ENCODE measurements around the gene CES1.
"Not testable (repeated sequence)": the region's sequence is repeated elsewhere in the genome, so short reads cannot be mapped to it uniquely, and the experiment has no call there.

CES1 gene

DNA sequence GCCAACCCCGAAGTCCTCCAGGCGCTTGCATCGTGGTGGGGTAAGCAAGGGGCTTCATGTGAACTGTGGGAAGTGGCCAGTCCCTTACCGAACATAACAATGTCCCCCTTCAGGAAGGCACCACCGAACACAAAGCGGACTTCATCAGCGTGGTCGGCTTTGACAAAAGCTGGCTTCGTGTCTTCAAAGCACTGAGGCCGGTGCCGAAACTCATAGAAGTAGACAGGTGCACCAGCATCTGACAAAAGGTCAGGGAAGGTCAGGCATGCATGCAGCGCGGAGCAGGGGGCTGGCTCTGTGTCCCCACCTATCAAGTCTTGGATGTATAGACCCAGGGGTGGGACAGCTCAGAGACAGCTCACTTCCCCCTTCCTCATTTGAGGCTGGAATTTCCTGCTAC is 16.6 kb upstream of the CES1 start:
- Histone ChIP-seq H3K27me3 (ENCODE audit: control insufficient read depth, insufficient read depth, low read length) (no peaks in the 10 kb centered on the region), H3K36me3 (ENCODE audit: control insufficient read depth, low read depth, low read length) (no peaks in the 10 kb centered on the region), H3K9me3 (ENCODE audit: control insufficient read depth, low read depth, low read length) (no peaks in the 10 kb centered on the region), H3K4me1 (ENCODE audit: control insufficient read depth, low read depth, low read length) (no peaks in the 10 kb centered on the region), H3K4me3 (ENCODE audit: low read length) (no peak overlapping the region), H3K27ac (ENCODE audit: low read length) (no peak overlapping the region), H3K9ac (ENCODE audit: low read length) (no peak overlapping the region)

DNA sequence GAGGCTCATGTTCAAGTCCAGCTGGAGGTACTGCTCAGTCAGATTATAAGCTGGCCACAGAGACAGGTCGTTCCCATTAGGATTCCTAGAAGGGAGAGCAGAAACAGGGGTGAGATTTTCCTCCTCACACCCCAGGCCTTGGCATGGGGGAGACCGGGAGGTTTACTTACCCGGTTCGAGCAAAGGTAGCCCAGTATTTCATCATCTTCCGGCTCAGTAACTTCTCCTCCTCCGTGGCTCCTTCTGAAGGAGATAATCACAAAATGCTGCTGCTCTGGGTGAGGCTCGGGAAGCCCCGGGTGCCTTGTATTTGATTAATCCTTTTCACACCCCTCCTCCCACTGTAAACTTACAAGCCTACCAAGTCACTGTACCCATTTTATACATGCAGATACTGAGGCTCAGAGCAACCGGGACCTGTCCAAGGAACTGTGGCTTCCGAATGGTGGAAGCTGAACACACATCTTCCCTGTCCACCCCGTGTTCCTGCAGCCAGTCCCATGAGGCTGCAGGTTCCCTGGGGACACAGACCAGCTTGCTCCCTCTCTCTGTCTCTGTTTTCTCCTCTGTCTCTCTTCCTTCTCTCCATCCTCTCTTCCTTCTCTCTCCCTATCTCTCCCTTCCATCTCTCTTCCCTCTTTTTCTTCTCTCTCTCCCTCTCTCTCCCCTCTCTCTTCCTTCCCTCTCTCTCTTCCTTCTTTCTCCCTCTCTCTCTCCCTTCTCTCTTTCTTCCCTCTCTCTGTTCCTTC is 13.9 kb upstream of the CES1 start:
- Histone ChIP-seq H3K27me3 (ENCODE audit: control insufficient read depth, insufficient read depth, low read length) (no peaks in the 10 kb centered on the region), H3K9me3 (ENCODE audit: control insufficient read depth, low read depth, low read length) (no peaks in the 10 kb centered on the region), H3K36me3 (ENCODE audit: control insufficient read depth, low read depth, low read length) (no peaks in the 10 kb centered on the region), H3K27ac (ENCODE audit: low read length) (no peak overlapping the region), H3K4me1 (ENCODE audit: control insufficient read depth, low read depth, low read length) (no peaks in the 10 kb centered on the region), H3K9ac (ENCODE audit: low read length) (no peak overlapping the region), H3K4me3 (ENCODE audit: low read length) (no peak overlapping the region)

DNA sequence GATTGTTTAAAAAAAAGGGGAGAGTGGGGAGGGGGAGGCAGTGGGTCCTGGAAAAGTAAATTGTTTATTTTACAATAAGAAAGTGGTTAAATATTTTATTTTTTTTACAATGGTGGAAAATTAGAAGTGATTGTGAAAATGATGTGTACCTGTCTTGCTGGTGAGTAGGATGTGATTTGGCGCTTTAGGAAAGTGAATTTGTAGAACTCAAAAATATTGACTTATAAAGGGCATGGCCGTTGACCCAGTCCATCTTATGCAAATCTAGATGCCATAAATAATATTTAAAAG is 10.2 kb upstream of the CES1 start:
- no peaks in the 10 kb centered on the region for H3K27me3 ChIP-seq (ENCODE audit: control insufficient read depth, insufficient read depth, low read length)
- no peaks in the 10 kb centered on the region for H3K4me1 ChIP-seq (ENCODE audit: control insufficient read depth, low read depth, low read length)
- H3K9me3 ChIP-seq (ENCODE audit: control insufficient read depth, low read depth, low read length) = no peaks in the 10 kb centered on the region
- H3K27ac ChIP-seq (ENCODE audit: low read length) = no peak overlapping the region
- no peak overlapping the region for H3K4me3 ChIP-seq (ENCODE audit: low read length)
- H3K9ac ChIP-seq (ENCODE audit: low read length) = no peak overlapping the region
- H3K36me3 ChIP-seq (ENCODE audit: control insufficient read depth, low read depth, low read length) = no peaks in the 10 kb centered on the region

DNA sequence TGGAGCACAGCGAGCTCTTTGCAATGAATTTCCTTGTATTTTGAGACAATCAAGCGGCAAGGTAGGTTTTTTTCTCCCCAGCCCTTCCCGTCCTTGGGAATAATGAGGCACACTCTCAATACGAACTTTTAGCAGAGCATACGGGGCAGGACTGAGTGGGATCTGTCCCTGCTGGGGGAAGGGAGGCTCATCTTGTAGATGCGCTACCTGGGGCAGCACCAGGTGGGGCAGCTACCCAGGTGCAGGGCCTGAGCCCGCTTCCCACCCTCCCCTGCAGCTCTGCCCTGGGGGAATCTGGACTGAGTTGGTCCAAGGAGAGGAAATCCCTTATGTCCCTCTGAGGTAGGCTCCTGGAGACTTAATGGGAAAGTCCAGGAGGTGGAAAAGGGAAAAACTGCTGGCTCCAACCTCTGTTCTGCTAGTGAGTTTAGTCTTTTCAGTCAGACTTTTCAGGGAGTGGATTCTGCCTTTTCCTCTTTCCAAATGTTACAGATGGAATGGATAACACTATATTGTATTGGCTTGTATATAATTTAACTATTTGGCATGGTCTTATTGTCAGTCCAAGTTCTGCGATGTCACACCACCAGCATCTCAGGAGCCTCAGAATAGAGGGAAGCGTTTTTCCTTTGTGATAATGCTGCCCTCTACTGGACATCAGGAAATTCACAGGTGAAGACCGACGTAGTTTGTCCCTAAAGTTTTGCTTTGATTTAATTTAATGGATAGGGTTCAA is 9.6 kb upstream of the CES1 start:
- no peaks in the 10 kb centered on the region for H3K4me1 ChIP-seq (ENCODE audit: control insufficient read depth, low read depth, low read length)
- no peaks in the 10 kb centered on the region for H3K9me3 ChIP-seq (ENCODE audit: control insufficient read depth, low read depth, low read length)
- no peak overlapping the region for H3K9ac ChIP-seq (ENCODE audit: low read length)
- H3K27ac ChIP-seq (ENCODE audit: low read length) = no peak overlapping the region
- H3K27me3 ChIP-seq (ENCODE audit: control insufficient read depth, insufficient read depth, low read length) = no peaks in the 10 kb centered on the region
- no peak overlapping the region for H3K4me3 ChIP-seq (ENCODE audit: low read length)
- H3K36me3 ChIP-seq (ENCODE audit: control insufficient read depth, low read depth, low read length) = no peaks in the 10 kb centered on the region

DNA sequence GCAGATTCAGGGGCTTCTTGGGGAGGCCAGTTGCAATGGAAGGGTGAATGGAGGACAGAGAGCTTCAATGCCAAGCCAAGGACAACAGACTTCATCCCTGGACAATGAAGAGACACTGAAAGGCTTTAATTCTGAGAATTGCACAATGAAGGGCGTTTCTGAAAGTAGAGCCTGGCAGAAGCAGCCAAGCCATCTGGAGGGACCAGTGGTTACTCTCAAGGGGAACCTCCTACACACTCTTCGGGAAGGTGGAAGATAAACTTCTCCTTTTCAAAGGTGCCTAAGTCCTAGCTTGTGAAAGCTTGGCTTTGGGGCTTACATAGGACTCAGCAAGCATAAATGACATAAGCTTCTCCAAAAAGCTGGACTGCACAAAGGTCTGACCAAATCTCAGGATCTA is 6.2 kb upstream of the CES1 start:
- H3K4me3 ChIP-seq (ENCODE audit: low read length) = no peak overlapping the region
- no peak overlapping the region for H3K9ac ChIP-seq (ENCODE audit: low read length)
- no peaks in the 10 kb centered on the region for H3K27me3 ChIP-seq (ENCODE audit: control insufficient read depth, insufficient read depth, low read length)
- H3K9me3 ChIP-seq (ENCODE audit: control insufficient read depth, low read depth, low read length) = no peaks in the 10 kb centered on the region
- no peak overlapping the region for H3K27ac ChIP-seq (ENCODE audit: low read length)
- no peaks in the 10 kb centered on the region for H3K4me1 ChIP-seq (ENCODE audit: control insufficient read depth, low read depth, low read length)
- H3K36me3 ChIP-seq (ENCODE audit: control insufficient read depth, low read depth, low read length) = no peaks in the 10 kb centered on the region

DNA sequence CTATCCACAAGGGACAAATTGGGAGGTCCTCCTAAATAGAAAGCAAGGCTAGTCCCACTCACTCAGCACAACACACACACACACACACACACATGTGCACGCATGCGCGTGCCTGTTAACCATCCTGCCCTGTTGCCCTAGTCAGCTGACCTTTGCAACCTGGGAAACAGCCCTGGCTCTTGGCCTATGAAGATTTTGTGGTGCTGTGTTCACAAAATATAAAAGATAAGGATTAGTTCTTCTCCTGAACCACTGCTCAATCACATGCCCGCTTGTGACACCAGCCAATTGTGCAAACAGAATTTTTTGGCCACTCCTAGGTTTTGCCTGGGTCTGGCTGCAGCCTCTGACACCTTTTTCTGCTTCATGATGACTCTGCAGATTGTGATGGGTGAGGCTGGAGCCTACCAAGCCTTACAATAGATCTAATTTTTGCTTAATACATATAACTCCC is 3.3 kb upstream of the CES1 start:
- no peak overlapping the region for H3K9ac ChIP-seq (ENCODE audit: low read length)

DNA sequence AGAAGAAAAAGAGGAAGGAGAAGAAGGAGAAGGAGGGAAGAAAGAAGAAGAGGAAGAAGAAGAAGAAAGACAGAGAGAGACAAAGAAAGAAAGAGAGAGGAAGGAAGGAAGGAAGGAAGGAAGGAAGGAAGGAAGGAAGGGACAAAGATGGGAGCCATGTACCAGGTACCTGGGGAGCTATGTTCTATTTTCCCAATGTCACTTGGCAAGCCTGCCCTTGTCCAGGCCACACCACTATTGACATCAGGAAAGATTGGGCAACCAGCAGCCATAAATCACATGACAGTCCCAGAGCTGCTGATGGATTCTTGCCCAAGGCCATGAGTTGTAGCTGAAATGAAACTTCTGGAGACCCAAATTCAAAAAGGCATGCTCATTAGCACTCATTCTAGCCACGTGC is 2.7 kb upstream of the CES1 start:
- H3K9me3 ChIP-seq (ENCODE audit: control insufficient read depth, low read depth, low read length) = no peaks in the 10 kb centered on the region
- no peaks in the 10 kb centered on the region for H3K36me3 ChIP-seq (ENCODE audit: control insufficient read depth, low read depth, low read length)
- H3K27me3 ChIP-seq (ENCODE audit: control insufficient read depth, insufficient read depth, low read length) = no peaks in the 10 kb centered on the region
- no peak overlapping the region for H3K4me3 ChIP-seq (ENCODE audit: low read length)
- no peak overlapping the region for H3K9ac ChIP-seq (ENCODE audit: low read length)
- no peaks in the 10 kb centered on the region for H3K4me1 ChIP-seq (ENCODE audit: control insufficient read depth, low read depth, low read length)
- no peak overlapping the region for H3K27ac ChIP-seq (ENCODE audit: low read length)

More for the DNA sequence above, 3.3 kb upstream of the CES1 start:
- Histone ChIP-seq H3K4me1 (ENCODE audit: control insufficient read depth, low read depth, low read length) (no peaks in the 10 kb centered on the region), H3K4me3 (ENCODE audit: low read length) (no peak overlapping the region), H3K9me3 (ENCODE audit: control insufficient read depth, low read depth, low read length) (no peaks in the 10 kb centered on the region), H3K27ac (ENCODE audit: low read length) (no peak overlapping the region), H3K36me3 (ENCODE audit: control insufficient read depth, low read depth, low read length) (no peaks in the 10 kb centered on the region), H3K27me3 (ENCODE audit: control insufficient read depth, insufficient read depth, low read length) (no peaks in the 10 kb centered on the region)

DNA sequence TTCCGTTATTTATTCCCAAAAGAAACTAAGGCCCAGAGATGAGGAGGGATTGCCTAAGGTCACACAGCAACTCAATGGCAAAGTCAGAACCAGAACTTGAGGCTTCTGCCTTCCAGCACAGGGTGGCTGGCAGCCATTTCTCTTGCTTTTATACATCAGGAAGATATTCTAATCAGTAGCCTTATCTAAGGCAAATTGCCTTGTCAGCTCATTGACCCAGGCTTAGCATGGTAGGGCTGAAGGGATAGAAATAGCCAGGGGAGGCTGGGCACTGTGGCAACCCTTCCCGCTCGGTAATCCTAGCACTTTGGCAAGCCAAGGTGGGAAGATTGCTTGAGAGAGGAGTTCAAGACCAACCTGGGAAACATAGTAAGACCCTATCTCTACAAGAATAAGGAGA is 2.3 kb upstream of the CES1 start:
- H3K36me3 ChIP-seq (ENCODE audit: control insufficient read depth, low read depth, low read length); H3K27ac ChIP-seq (ENCODE audit: low read length); H3K9ac ChIP-seq (ENCODE audit: low read length); H3K4me1 ChIP-seq (ENCODE audit: control insufficient read depth, low read depth, low read length); H3K27me3 ChIP-seq (ENCODE audit: control insufficient read depth, insufficient read depth, low read length); H3K4me3 ChIP-seq (ENCODE audit: low read length); H3K9me3 ChIP-seq (ENCODE audit: control insufficient read depth, low read depth, low read length): not testable (repeated sequence)

DNA sequence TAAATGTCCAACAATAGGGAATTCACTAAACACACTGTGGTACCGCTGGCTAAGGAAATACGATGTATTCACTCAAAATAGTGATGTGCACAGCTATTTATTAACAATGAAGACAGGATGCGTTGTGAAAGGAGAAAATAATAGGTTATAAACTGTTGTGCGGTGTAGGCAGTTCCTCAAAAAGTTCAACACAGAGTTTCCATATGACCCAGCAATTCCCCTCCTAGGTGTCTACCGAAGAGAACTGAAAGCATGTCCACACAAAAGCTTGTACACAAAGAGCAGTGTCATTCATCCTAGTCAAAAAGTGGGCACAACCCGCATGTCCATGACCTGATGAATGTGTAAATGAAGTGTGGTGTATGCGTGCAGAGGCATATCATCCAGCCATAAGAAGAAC is 1.2 kb upstream of the CES1 start:
- H3K27me3 ChIP-seq (ENCODE audit: control insufficient read depth, insufficient read depth, low read length) = no peaks in the 10 kb centered on the region
- H3K9me3 ChIP-seq (ENCODE audit: control insufficient read depth, low read depth, low read length) = no peaks in the 10 kb centered on the region
- H3K27ac ChIP-seq (ENCODE audit: low read length) = no peak overlapping the region
- no peak overlapping the region for H3K9ac ChIP-seq (ENCODE audit: low read length)
- no peaks in the 10 kb centered on the region for H3K36me3 ChIP-seq (ENCODE audit: control insufficient read depth, low read depth, low read length)
- no peaks in the 10 kb centered on the region for H3K4me1 ChIP-seq (ENCODE audit: control insufficient read depth, low read depth, low read length)
- no peak overlapping the region for H3K4me3 ChIP-seq (ENCODE audit: low read length)

DNA sequence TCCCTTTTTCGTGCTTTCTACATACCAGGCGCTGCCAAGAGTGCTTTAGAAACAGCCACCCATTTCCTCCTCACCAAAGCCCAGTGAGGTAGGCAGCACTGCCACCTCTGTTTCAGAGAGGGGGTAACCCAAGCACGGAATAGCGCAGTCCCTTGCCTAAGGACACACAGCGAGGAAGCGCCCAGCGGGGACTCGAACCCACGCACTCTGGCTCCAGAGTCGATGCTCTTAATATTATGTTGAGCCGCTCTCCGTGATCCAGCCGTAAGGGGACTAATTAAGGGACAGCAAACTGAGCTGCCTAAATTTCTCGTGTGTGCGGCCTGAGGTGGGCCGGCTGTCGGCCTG is 497 bp downstream of the CES1 start:
- H3K9me3 ChIP-seq (ENCODE audit: control insufficient read depth, low read depth, low read length) = no peaks in the 10 kb centered on the region
- no peak overlapping the region for H3K4me3 ChIP-seq (ENCODE audit: low read length)
- no peak overlapping the region for H3K27ac ChIP-seq (ENCODE audit: low read length)

DNA sequence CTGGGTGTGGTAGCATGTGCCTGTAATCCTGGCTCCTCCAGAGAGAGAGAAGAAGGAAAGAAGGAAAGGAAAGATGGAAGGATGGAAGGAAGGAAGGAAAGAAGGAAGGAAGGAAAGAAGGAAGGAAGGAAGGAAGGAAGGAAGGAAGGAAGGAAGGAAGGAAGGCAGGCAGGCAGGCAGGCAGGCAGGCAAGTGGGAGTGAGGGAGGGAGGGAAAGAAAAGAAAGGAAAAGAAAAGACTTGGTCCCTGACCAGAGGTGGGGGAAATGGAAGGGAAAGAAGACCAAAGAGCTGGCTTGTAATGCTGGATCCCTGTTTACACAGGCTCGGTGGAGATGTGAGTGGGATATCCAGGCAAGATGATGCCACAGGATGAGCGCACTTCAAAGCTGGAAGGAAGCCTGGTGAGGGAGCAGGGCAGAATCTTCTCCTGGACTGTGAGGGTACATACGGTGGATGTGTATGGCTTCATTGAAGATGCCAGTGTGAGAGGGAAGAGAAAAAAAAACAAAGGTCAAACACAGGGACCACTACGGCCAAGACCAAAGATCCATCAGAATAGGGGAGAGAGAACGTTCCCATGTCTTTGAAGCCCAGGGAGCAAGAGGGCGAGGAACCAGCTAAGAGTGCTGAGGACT is 2.1 kb downstream of the CES1 start:
- H3K4me3 ChIP-seq (ENCODE audit: low read length) = no peak overlapping the region
- no peaks in the 10 kb centered on the region for H3K4me1 ChIP-seq (ENCODE audit: control insufficient read depth, low read depth, low read length)
- no peaks in the 10 kb centered on the region for H3K36me3 ChIP-seq (ENCODE audit: control insufficient read depth, low read depth, low read length)
- no peak overlapping the region for H3K27ac ChIP-seq (ENCODE audit: low read length)
- H3K9ac ChIP-seq (ENCODE audit: low read length) = no peak overlapping the region
- no peaks in the 10 kb centered on the region for H3K9me3 ChIP-seq (ENCODE audit: control insufficient read depth, low read depth, low read length)
- no peaks in the 10 kb centered on the region for H3K27me3 ChIP-seq (ENCODE audit: control insufficient read depth, insufficient read depth, low read length)

More for the DNA sequence above, 497 bp downstream of the CES1 start:
- H3K27me3 ChIP-seq (ENCODE audit: control insufficient read depth, insufficient read depth, low read length) = no peaks in the 10 kb centered on the region
- H3K9ac ChIP-seq (ENCODE audit: low read length) = no peak overlapping the region
- no peaks in the 10 kb centered on the region for H3K36me3 ChIP-seq (ENCODE audit: control insufficient read depth, low read depth, low read length)
- no peaks in the 10 kb centered on the region for H3K4me1 ChIP-seq (ENCODE audit: control insufficient read depth, low read depth, low read length)

DNA sequence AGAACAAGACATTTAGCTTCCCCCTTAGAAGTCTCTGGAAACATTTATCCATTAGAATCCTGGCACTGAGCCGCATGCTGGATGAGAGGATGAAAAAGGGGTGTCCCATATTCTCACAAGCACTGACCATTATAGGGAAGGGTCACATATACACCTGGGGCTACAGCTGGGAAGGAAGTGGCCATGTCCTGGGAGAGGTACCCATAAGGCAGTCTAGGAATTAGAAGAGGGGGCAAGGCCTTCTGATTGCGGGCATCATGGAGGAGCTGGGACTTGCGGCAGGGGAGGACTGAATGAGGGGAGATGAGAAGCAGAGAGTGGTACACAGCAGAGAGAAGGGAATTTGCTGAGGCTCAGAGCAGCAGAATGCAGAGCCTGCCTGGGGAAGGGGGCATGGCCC is 3.7 kb downstream of the CES1 start:
- not testable (repeated sequence) for H3K27me3 ChIP-seq (ENCODE audit: control insufficient read depth, insufficient read depth, low read length); H3K9me3 ChIP-seq (ENCODE audit: control insufficient read depth, low read depth, low read length); H3K27ac ChIP-seq (ENCODE audit: low read length); H3K4me3 ChIP-seq (ENCODE audit: low read length); H3K4me1 ChIP-seq (ENCODE audit: control insufficient read depth, low read depth, low read length); H3K9ac ChIP-seq (ENCODE audit: low read length); H3K36me3 ChIP-seq (ENCODE audit: control insufficient read depth, low read depth, low read length)

Data from iPS-18a (cell line).